HG03196 (cell line): ENCODE measurements around the gene TENM3.

Source experiments
- ATAC-seq: cut with Tn5 transposase; IDR thresholded peaks from one replicate; pipeline ENCODE4 v1.9.1; 2021; ENCODE audit not compliant: unreplicated experiment

The TENM3 gene

DNA sequence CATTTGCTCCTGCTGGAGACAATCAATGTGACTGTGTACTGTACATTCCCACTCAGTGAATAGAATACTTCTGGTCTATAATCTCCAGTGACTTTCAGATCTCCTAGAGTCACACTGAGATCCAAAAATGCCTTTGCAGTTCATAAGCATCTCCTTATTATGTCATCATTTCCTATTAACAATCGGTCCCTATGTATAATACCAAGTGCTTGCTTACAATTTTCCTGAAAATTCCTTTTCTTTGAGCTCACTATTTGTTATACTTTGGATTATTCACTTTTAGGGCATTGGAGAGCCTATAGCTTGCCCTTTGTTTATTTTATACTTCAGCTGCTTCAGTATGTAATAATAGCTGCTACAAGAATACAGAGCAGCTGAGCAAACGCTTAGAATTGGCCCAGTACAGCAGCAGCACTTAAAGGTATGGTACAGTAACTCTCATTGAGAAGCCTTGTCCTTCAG, 361.0 kb downstream of the TENM3 start:
- ATAC-seq: no peak

DNA sequence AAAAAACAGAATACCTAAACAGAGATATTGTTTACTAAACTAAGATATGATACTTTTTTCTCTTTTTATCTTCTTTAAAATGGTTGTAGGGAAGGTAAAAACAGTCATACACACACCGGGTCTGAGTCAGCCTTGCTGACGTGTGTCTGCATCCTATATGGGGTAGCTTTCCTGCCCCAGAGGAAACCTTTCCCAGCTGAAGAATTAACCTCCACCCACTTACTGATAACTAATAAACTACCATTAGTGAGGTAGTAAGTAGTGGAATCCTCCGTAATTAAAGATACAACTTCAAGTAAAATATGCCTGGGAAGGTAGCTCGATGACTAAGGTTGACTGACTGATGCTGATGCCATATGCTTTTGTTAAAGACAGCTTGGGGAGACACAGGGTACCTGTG, 361.8 kb downstream of the TENM3 start:
- no peak for ATAC-seq

DNA sequence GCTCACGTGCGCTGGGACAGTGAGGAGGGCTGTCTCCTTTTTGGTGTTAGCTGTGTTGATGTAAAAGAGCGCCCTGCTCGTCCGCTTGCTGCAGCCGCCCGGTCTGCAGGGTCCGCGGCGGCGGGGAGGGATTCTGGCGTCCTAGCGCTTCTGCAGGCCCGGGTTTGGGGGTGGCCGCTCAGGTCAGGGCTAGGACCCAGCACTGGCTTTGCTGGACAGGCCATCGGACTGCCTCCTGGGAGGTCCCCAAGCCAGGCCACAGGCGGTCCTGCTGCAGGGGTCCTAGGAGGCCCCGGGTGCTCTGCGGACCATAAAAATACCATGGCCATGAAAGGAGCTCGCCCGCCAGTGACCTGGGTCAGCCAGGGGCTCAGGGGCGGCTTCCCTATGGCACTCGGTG, 365.3 kb downstream of the TENM3 start:
- no peak for ATAC-seq

DNA sequence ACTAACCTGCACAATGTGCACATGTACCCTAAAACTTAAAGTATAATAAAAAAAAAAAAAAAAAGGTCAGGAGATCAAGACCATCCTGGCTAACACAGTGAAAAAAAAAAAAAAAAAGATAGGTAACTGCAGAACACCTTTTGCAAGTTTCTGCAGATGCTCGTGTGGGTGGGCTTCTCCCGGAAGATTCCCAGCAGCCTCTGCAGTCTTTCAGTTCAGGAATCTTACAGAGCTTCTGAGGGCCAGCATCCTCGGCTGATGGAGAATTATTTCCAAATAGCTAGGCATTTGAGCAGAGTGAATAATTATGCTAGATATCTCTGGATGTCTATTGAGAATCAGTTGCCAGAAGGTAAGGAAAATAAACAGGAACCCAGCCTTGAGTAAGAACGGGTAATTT, 373.3 kb downstream of the TENM3 start:
- ATAC-seq: no peak

DNA sequence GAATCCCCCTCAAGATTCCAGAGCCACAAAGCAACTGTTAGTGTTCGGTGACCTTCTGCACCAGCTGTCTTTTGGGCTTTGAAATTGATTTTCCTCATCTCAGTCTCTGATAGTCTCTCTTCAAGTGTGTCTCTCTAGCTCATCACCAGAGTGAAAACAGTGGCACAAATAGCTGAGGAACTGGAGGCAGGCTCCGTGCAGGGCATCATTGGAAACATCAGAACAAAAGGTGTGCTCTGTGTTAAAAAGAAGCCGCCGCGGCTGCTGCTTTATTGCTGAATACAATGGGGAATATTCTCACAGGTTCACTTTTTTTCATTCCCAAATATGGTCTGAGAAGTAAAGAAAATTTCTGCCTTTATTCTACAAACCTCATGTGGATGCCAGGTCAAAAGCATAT, 376.5 kb downstream of the TENM3 start:
- ATAC-seq: no peak

DNA sequence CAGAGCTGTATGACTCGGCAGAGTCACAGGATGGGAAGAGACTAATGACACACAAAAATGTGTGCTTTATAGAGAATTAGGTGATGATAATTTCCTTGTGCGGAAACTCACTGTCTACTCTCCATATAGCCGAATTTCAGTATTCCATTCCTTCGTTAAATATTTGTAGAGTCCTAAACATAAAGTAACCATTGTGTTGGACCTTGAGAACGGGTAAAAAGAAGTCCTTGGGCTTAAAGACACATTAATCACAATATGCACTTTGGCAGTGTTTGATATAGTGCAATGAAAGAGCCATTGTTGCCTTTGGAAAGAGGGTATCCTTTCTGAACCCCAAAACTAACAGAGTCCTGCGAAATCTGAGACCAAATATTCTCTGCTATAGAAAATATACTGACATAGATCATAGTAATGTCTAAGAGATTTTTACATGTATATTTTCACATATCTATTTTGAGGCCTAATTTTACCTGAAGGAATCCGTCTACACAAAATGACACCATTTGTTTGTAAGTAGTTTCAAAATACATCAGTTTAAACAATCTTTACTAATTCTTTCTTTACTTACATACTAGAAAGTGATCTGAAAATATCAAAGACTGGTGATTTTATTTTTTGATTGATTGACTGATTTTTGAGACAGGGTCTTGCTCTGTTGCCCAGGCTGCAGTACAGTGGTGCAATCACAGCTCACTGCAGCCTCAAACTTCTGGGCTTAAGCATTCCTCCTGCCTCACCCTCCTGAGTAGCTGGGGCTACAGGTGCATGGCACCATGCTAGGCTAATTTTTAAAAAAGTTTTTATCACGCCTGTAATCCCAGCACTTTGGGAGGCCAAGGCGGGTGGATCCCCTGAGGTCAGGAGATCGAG, 377.1 kb downstream of the TENM3 start:
- ATAC-seq: no peak

DNA sequence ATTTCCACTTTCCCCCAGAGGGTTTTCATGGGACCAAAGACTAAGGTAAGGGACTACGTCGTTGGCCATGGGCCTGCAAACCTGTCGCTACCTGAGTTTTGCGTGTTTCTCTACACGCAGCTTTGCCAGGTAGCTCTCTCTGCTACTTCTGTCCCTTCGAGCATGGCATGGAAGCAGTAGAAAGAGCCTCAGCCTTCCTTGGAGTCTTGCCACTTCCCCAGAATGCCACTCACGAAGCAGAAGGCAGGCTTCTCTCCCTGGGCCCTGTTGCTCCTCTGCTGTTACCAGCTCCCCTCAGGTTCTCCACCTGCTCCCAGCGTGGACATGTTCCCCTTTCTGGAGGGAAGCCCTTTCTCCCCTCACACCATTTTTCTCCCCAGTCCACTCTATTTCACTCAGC, 381.1 kb downstream of the TENM3 start:
- ATAC-seq: no peak

DNA sequence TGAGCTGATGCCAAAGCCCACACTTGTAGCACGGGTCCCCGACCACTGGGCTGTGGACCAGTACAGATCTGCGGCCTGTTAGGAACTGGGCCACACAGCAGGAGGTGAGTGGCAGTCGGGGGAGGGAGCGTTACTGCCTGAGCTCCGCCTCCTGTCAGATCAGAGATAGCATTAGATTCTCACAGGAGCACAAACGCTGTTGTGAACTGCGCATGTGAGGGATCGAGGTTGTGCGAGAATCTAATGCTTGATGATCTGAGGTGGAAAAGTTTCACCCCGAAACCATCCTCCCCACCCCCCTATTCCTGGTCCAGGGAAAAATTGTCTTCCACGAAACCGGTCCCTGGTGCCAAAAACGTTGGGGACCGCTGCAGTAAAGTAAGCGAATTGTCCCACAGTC, 382.0 kb downstream of the TENM3 start:
- no peak for ATAC-seq

DNA sequence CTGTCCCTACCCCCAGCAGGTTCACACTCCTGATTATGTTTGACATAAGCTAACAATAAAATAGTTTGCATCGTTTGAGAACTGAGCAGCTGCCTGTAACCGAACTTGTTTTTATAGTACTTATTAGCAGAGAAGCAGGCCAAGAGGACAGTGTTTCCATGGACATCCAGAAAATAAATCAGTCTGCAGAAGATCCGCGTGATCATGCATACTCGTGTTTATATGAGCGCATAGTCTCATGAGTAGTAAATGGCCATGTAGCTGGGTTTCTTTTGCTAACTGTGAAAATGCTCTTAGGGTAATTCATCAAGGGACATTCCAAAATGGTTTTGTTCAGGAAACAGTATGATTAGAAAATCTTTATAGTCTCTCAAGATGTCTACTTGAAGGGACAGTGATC, 384.8 kb downstream of the TENM3 start:
- ATAC-seq: no peak

DNA sequence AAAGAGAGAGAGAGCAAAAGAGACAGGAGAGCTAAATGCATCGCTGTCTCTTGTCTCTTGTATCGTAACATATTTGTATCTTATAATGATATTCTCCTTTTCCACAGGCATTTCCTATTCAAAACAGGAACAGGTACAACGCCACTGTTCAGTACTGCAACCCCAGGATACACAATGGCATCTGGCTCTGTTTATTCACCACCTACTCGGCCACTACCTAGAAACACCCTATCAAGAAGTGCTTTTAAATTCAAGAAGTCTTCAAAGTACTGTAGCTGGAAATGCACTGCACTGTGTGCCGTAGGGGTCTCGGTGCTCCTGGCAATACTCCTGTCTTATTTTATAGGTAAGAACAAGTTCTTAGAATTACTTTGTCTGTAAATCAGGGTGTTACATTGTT, 385.3 kb downstream of the TENM3 start:
- ATAC-seq: no peak

DNA sequence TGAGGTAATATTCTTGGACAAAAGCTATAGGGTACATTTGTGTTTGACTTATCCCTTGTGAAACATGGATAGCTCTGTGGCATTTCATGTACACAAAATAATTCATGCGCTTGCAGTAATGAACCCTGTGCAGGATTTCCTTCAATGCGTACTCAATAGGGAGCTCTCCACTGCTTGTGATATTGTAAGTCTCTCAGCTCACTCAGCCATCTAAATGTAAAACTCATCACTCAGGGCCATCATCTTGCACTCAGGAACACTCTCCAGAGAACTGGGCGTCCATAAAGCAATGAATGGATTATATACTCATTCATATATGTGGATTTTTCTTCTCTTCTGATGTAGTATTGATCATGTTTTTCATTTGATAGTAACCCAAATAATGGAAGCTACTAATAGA, 385.9 kb downstream of the TENM3 start:
- ATAC-seq: no peak

DNA sequence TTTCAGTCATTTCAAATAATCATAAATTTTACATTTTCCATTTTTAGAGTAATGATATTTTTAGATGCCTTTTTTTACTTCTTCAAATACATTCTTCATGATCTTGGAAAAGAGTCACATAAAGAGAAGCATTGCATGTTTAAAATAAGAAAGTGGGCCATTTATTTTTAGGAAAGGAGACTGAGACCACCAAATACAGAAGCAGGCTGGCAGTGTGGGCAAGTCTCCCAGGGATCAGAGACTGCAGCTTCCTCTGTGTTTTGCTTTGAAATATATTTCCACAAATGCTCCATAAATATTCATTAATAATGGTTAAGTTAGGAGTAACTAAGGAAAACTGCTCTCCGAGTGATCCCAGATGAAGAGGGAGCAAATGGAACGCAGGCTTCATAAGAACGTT, 397.3 kb downstream of the TENM3 start:
- no peak for ATAC-seq

DNA sequence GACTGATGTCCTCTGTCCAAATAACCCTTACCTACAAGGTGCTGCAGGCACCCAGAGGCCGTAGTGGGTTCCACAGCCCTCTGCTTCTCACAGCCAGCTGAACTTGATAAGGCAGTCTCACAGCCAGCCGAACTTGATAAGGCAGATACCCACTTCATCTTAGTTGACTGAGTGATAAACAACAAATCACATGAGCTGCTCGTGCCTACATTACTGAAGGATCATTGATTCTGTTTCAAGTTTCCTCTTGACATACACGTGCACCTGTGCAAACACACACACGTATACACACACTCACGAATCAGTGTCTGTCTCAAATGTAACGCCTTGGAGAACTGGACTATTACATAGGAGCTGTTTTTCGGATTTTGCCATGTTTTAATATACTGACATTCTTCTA, 397.7 kb downstream of the TENM3 start:
- no peak for ATAC-seq

DNA sequence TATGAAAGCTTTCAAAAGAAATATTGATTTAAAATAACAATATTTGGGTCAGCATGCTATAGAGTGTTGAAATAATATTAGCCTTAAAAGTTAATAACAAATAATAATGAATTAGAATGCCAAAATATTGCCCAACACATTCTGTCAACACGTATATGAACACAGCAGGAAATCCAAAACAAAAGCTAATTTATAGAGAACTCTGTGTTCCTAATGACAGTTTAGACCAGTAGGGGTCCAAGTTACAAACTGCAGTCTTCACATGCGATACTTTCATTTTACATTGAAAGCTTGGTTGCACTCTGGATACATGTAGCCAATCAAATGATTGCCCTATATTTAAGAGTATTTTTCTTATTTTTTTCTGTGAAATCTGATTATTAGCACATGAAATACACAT, 399.6 kb downstream of the TENM3 start:
- ATAC-seq: no peak

DNA sequence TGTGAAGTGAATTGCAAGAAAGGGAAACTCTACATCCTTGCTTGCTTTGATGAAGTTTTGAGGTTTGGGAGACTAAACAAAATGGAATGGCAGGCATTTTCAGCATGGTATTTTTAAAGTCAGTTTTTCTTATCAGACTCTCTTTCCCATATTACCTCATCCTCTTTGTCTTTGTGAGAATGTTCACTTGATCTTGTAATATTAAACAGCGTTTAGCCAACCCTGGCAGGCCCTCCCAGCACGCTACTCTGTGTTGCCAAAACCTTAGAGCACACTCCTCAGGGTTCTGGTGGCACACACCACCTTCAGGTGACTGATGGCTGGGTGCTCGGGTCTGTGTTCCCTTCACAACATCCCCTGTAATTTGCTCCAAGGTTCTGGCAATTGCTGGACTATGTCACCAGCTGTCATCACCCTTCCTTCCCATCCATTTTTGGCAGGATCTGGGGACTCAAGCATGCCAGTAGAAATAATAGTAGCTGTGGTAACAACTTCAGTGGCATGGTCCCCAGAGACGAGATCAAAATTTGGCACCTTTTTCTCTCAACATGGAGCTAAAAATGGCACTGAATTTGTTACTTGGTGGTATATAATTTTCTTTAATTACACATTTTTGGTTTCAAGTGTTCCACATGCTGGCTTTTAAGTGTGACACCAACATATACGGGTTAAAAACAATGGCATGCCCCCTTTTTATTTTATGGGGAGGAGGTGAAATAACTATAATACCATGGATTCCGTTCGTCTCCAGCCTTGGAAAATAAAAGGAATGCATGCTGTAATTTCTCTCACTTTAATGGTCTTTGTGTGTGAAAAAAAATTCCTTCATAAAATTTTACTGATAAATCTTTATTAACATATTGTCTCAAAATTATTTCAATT, 400.8 kb downstream of the TENM3 start:
- ATAC-seq: no peak

DNA sequence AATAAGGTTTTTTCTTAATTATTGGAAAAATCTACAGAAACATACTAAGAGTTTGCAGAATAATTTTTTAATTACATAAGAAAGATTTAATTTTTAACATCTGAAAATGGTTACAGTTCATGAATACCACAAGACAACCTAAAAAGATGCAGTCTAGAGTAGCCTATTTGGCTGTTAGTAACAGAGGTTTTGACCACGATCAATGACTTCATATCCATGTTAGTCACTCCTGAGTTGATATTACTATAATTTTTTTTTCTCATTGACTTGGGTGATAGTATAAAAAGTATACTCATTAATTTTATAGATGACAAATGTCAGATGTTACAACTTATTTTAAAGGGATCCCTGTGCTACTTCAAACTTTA, 401.5 kb downstream of the TENM3 start:
- no peak for ATAC-seq

DNA sequence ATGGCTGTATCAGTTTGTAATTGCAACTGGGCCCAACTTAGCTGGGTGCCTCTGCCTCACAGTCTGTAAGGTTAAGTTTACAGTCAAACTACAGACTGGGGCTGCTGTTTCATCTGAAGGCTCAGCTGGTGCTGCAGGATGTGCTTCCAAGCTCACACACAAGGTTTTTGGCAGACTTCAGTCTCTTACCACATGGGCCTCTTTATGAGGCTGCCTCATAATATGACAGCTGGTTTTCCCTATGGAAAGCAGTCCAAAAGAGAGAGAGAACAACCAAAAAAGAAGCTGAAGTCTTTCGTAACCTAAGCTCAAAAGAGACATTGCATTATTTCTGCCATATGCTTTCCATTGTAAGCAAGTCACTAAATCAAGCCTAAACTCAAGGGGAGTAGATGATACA, 402.3 kb downstream of the TENM3 start:
- no peak for ATAC-seq

DNA sequence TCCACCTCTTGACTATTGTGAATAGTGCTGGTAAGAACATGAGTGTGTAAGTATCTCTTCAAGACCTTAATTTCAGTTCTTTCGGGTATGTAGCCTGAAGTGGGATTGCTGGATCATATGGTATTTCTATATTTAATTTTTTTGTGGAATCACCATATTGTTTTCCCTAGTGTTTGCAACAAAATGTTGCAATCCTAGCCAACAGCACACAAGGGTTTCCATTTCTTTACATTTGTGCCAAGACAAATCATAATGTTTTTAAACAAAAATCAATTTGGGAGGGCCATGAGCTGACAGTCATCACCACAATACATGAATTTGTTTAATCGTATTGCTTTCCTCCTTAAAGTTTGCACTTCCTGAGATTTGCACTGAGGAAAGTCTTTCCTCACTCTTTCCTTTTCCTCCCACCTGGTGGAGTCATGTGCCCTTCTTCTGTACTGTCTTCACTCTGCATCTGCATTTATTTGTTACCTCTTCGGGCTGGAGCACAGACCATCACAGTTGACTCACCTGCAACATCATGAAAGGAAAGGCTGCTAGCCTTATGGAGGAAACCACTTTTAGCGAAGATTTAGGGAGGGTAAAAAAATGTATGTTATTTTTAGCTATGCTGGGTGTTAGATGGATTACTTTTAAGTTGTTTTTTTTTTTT, 404.6 kb downstream of the TENM3 start:
- no peak for ATAC-seq

DNA sequence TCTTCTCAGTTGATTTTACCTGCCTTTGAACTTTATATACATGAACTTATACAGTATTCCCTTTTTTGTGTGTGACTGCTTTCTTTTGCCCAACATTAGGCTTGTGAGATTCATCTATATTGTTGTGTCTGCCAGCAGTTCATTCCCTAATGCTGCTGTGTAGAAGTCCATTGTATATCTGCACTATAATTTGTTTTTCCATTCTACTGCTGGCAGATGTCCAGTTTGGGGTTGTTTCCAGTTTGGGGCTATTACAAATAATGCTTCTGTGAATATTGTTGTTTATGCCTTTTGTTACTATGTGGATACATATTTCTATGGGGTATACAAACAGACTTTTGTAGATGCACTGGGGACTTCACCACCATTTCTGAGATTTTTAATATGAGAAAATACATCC, 405.6 kb downstream of the TENM3 start:
- ATAC-seq: no peak

DNA sequence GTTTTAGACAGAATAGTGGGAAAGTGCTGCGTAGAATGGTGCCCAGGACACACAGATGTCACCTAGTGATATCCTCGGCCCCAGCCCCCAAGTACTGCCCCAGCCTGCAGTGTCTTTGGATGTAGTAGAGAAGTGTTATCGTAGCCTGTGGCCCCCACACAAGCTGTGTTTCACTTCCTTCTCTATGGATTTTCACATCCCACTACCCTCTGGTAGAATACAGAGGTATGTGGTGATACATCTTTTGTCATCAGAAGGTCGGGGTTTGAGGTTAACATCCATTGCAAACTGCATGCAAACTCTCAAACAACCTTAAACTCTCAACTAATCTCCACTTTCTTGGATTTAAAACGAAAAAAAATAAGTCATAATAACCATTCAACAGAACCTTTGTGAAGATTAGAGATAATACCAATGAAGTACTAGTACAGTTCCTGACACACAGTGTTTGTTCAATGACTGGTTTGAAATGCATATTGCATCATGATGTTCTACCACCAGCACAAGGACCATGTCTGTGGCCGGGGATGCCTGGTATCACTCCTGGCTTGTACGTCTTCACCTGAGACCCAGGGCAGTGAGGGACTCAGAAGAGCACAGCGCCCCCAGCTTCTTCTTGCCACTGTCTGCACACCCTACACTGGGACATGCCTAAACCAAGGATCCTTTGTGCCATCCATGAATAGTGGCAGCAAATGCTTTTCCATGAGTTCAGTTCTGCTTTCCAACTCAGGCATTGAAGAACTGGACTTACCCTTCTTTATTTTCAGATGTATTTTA, 406.7 kb downstream of the TENM3 start:
- no peak for ATAC-seq

DNA sequence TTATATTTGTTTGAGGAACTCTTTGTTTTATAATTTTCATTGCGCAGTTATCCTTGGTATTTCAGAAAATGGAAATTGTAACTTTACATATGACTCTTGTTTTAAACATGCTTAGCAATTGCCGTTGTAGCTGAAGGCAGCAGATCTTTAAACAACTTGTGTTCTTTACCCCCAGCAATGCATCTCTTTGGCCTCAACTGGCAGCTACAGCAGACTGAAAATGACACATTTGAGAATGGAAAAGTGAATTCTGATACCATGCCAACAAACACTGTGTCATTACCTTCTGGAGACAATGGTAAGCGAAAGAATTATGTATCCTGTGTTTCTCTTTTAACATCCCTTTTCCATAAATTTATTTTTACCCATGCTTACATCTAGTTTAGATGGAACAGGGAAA, 410.4 kb downstream of the TENM3 start:
- ATAC-seq: no peak
